ENCODE measurements around the gene CHPT1.

CHPT1 gene

GRCh38 chr12:101743724-101744472 lies 46.5 kb downstream of the CHPT1 start:
- TF ChIP-seq SP1 (IDR thresholded peaks at IDR 0.05): no peak
- no peak for TF ChIP-seq ZNF384 (IDR thresholded peaks at IDR 0.05)
- no peak for TF ChIP-seq LEF1 (IDR thresholded peaks at IDR 0.05; ENCODE audit: borderline replicate concordance)
- TF ChIP-seq L3MBTL2 (conservative IDR thresholded peaks at IDR 0.05): no peak
- TF ChIP-seq BHLHE40 (IDR thresholded peaks at IDR 0.05; ENCODE audit: borderline replicate concordance): no peak
- TF ChIP-seq ELF4 (IDR thresholded peaks at IDR 0.05): no peak
- no peak for TF ChIP-seq FOXA1 (IDR thresholded peaks at IDR 0.05)
- TF ChIP-seq CTBP1 (IDR thresholded peaks at IDR 0.05; ENCODE audit: borderline replicate concordance): no peak
- TF ChIP-seq NFRKB (IDR thresholded peaks at IDR 0.05): no peak
- no peak for TF ChIP-seq ARNT (IDR thresholded peaks at IDR 0.05)
- no peak for TF ChIP-seq TARDBP (IDR thresholded peaks at IDR 0.05)
- DNase-seq (ENCODE audit: extremely low spot score): no peak
- POLR2A ChIA-PET: no interaction called here
- CTCF ChIA-PET: interaction anchor here (0.6 kb wide), 1 partner anchor 1691 kb away, joined by 3 read pairs; no protein-coding TSS in a partner anchor

GRCh38 chr12:101745481-101745880 lies 48.0 kb downstream of the CHPT1 start:
- no peak for TF ChIP-seq BHLHE40 (IDR thresholded peaks at IDR 0.05; ENCODE audit: borderline replicate concordance)
- CTCF ChIA-PET: no interaction called here
- POLR2A ChIA-PET: no interaction called here
- DNase-seq (ENCODE audit: extremely low spot score): no peak

DNA sequence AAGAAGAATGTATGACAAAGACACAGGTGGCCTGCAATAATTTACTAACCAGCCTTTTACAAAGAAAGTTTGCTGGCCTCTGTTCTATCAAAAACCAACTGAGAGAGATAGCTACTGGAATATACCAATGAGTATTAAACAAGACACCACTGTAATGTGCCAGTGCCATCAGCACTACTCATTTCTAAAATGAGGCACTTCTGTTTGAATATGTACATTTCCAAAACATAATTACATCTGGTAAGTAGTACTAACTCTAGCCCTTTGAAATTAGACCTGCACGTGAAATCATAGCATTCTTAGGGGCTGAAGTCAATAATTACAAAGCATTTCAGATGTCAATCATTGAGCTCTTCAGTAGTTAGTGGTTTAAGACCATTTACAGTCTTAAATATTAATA lies 48.8 kb downstream of the CHPT1 start:
- TF ChIP-seq ARNT (IDR thresholded peaks at IDR 0.05): no peak
- TF ChIP-seq NFRKB (IDR thresholded peaks at IDR 0.05): no peak
- no peak for TF ChIP-seq ELF4 (IDR thresholded peaks at IDR 0.05)
- no peak for TF ChIP-seq HDGF (IDR thresholded peaks at IDR 0.05; ENCODE audit: borderline replicate concordance)
- no peak for TF ChIP-seq SP1 (IDR thresholded peaks at IDR 0.05)
- TF ChIP-seq, protein P1, sequence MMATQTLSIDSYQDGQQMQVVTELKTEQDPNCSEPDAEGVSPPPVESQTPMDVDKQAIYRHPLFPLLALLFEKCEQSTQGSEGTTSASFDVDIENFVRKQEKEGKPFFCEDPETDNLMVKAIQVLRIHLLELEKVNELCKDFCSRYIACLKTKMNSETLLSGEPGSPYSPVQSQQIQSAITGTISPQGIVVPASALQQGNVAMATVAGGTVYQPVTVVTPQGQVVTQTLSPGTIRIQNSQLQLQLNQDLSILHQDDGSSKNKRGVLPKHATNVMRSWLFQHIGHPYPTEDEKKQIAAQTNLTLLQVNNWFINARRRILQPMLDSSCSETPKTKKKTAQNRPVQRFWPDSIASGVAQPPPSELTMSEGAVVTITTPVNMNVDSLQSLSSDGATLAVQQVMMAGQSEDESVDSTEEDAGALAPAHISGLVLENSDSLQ (IDR thresholded peaks at IDR 0.05): no peak
- TF ChIP-seq TARDBP (IDR thresholded peaks at IDR 0.05): no peak
- no peak for TF ChIP-seq FOXA1 (IDR thresholded peaks at IDR 0.05)
- CTCF ChIA-PET: no interaction called here
- POLR2A ChIA-PET: no interaction called here
- DNase-seq (ENCODE audit: extremely low spot score): no peak

GRCh38 chr12:101746661-101747060 lies 49.2 kb downstream of the CHPT1 start:
- no peak for DNase-seq (ENCODE audit: extremely low spot score)
- ChIA-PET POLR2A (no interaction called here), CTCF (interaction anchor here (0.6 kb wide), 1 partner anchor 8 kb away, joined by 3 read pairs; no protein-coding TSS in a partner anchor)
- TF ChIP-seq TARDBP (IDR thresholded peaks at IDR 0.05): no peak
- no peak for TF ChIP-seq NFRKB (IDR thresholded peaks at IDR 0.05)
- TF ChIP-seq, protein P1 (IDR thresholded peaks at IDR 0.05): no peak
- TF ChIP-seq BHLHE40 (IDR thresholded peaks at IDR 0.05; ENCODE audit: borderline replicate concordance): no peak
- TF ChIP-seq HDGF (IDR thresholded peaks at IDR 0.05; ENCODE audit: borderline replicate concordance): no peak
- no peak for TF ChIP-seq SP1 (IDR thresholded peaks at IDR 0.05)
- TF ChIP-seq FOXK2 (IDR thresholded peaks at IDR 0.05): no peak
- no peak for TF ChIP-seq ZNF384 (IDR thresholded peaks at IDR 0.05)
- no peak for TF ChIP-seq ARNT (IDR thresholded peaks at IDR 0.05)

DNA sequence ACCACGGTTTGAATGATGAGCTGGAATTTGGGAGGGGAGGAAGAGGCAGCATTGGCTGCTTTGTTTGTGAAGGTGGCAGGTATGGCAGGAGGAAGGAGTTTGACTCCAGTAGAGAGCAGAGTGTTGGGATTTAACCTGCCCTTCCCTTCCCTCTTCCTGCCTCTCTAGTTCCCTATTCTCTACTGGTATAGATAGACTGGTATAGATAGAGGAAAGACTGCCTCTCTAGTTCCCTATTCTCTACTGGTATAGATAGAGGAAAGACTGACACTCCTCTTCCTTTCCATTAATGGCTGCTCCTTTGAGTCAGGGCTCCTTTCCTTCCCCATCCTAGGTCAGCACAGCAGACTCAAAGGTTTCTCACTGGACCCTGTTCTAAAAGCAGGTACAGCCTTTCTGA lies 50.3 kb downstream of the CHPT1 start:
- no peak for DNase-seq (ENCODE audit: extremely low spot score)
- ChIA-PET POLR2A (no interaction called here), CTCF (no interaction called here)
- TF ChIP-seq ARNT (IDR thresholded peaks at IDR 0.05) (no peak), L3MBTL2 (conservative IDR thresholded peaks at IDR 0.05) (no peak), LEF1 (IDR thresholded peaks at IDR 0.05; ENCODE audit: borderline replicate concordance) (no peak), FOXK2 (IDR thresholded peaks at IDR 0.05) (no peak), ELF4 (IDR thresholded peaks at IDR 0.05) (no peak), SUZ12 (IDR thresholded peaks at IDR 0.05) (no peak), CTBP1 (IDR thresholded peaks at IDR 0.05; ENCODE audit: borderline replicate concordance) (no peak), FOXA1 (IDR thresholded peaks at IDR 0.05) (no peak), HDGF (IDR thresholded peaks at IDR 0.05; ENCODE audit: borderline replicate concordance) (no peak), FOXM1 (IDR thresholded peaks at IDR 0.05; ENCODE audit: borderline replicate concordance) (no peak), NFRKB (IDR thresholded peaks at IDR 0.05) (no peak), SP1 (IDR thresholded peaks at IDR 0.05) (no peak), ZNF384 (IDR thresholded peaks at IDR 0.05) (no peak)

- CTCF ChIA-PET: no interaction called here
- no peak for TF ChIP-seq TARDBP (IDR thresholded peaks at IDR 0.05)
- no peak for TF ChIP-seq FOXM1 (IDR thresholded peaks at IDR 0.05; ENCODE audit: borderline replicate concordance)
- no peak for TF ChIP-seq ELF4 (IDR thresholded peaks at IDR 0.05)
- no peak for TF ChIP-seq FOXA1 (IDR thresholded peaks at IDR 0.05)
- TF ChIP-seq, protein P1 (IDR thresholded peaks at IDR 0.05): no peak
- no peak for TF ChIP-seq ARNT (IDR thresholded peaks at IDR 0.05)
- TF ChIP-seq NFRKB (IDR thresholded peaks at IDR 0.05): no peak
- TF ChIP-seq CTBP1 (IDR thresholded peaks at IDR 0.05; ENCODE audit: borderline replicate concordance): no peak
- no peak for TF ChIP-seq LEF1 (IDR thresholded peaks at IDR 0.05; ENCODE audit: borderline replicate concordance)
- TF ChIP-seq SUZ12 (IDR thresholded peaks at IDR 0.05): no peak
- no peak for TF ChIP-seq FOXK2 (IDR thresholded peaks at IDR 0.05)
- no peak for TF ChIP-seq ZNF384 (IDR thresholded peaks at IDR 0.05)
- TF ChIP-seq BHLHE40 (IDR thresholded peaks at IDR 0.05; ENCODE audit: borderline replicate concordance): no peak
- TF ChIP-seq HDGF (IDR thresholded peaks at IDR 0.05; ENCODE audit: borderline replicate concordance): no peak
- TF ChIP-seq L3MBTL2 (conservative IDR thresholded peaks at IDR 0.05): no peak
- TF ChIP-seq SP1 (IDR thresholded peaks at IDR 0.05): no peak
- DNase-seq (ENCODE audit: extremely low spot score): no peak
- POLR2A ChIA-PET: no interaction called here
Measured at GRCh38 chr12:101748907-101749306, 51.5 kb downstream of the CHPT1 start.
